Measurements from ENCODE around the gene KRTAP10-2. TPM values are rescaled to one million over a fixed set of nuclear protein-coding genes. Genes with fewer than 3 reads are reported as not detected.

Gene KRTAP10-2
- total RNA-seq, 2 experiments from 2014 or later = not detected

DNA sequence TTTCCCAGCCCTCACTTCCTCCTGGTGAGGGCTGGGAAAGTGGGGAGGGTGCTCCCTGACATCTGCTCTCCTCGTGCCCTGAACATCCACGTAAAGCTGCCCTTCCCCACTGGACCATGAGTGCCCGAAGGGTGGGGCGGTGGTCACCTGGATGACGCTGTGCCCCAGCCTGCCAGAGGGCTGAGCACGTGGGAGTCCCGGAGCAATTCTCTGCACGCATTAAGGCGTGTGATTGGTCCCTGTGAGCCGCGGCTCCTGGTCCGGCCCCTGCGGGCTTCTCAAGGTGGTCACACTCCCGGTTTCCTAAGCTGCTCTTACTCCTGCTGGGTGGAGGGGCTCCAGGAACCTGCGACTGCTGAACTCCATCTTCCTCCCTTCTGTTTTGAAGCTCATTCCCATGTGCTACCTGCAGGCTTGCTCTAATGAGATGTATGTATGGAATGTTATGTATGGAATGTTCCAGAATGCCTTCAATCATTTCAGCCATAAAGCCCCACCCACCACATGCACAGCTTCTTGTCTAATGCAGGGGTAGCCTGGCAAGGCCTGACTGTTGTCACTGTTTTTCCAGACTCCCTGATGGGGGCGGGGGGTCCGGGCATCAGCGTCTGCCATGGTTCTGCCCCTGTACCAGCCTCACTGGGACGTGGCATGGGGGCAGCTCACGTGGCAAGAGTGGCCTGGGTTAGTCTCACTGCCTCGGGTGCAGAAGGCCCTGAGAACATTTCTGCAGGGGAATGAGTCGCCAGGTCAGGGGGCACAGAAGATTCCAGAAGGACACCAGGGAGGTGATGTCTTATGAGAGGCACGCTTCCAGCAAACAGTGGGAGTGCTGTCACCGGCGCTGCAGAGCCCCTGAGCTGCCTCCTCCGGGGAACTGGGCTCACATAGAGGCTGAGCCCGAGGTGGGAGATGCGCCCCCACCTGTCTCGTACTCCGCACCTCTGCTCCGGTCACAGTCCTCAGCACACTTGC is 30.7 kb downstream of the KRTAP10-2 start:
- H3K4me2 ChIP-seq (ENCODE audit: low read length) = no peak overlapping the region
- no peaks in the 10 kb centered on the region for H3K4me1 ChIP-seq (ENCODE audit: insufficient read depth, low read length, poor library complexity, severe bottlenecking)
- POLR2A ChIA-PET = no interaction called here
- no peak overlapping the region for H3K27ac ChIP-seq (ENCODE audit: low read depth, low read length, poor library complexity, severe bottlenecking)
- no peaks in the 10 kb centered on the region; the same call in 1 of the 2 replicates for H3K9me3 ChIP-seq (ENCODE audit: low read length)
- TF ChIP-seq, protein P1, sequence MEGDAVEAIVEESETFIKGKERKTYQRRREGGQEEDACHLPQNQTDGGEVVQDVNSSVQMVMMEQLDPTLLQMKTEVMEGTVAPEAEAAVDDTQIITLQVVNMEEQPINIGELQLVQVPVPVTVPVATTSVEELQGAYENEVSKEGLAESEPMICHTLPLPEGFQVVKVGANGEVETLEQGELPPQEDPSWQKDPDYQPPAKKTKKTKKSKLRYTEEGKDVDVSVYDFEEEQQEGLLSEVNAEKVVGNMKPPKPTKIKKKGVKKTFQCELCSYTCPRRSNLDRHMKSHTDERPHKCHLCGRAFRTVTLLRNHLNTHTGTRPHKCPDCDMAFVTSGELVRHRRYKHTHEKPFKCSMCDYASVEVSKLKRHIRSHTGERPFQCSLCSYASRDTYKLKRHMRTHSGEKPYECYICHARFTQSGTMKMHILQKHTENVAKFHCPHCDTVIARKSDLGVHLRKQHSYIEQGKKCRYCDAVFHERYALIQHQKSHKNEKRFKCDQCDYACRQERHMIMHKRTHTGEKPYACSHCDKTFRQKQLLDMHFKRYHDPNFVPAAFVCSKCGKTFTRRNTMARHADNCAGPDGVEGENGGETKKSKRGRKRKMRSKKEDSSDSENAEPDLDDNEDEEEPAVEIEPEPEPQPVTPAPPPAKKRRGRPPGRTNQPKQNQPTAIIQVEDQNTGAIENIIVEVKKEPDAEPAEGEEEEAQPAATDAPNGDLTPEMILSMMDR (conservative IDR thresholded peaks at IDR 0.05; ENCODE audit: low read length) = no peak
- no peak for TF ChIP-seq EZH2phosphoT487 (IDR thresholded peaks at IDR 0.05; ENCODE audit: borderline replicate concordance, low read depth, low read length)
- H3K79me2 ChIP-seq (ENCODE audit: insufficient read depth, low read depth, low read length) = no peaks in the 10 kb centered on the region
- no peak overlapping the region for H2AFZ ChIP-seq (ENCODE audit: low read length)
- no TSS peak for BruUV-seq (replicated peaks)
- H3K36me3 ChIP-seq (ENCODE audit: insufficient read depth, low read length) = no peaks in the 10 kb centered on the region
- no peak for DNase-seq (ENCODE audit: low spot score)
- no peaks in the 10 kb centered on the region for H3K9me2 ChIP-seq (ENCODE audit: insufficient read depth, low read length)
- no peaks in the 10 kb centered on the region for H4K20me1 ChIP-seq (ENCODE audit: insufficient read depth, low read length)
- CTCF ChIA-PET (ENCODE audit: unreplicated experiment) = no interaction called here
- intact Hi-C loops (cut with micrococcal nuclease; ENCODE audit: unreplicated experiment) = no loop called here
- H3K4me3 ChIP-seq (ENCODE audit: low read depth, low read length, poor library complexity, severe bottlenecking) = no peak overlapping the region

DNA sequence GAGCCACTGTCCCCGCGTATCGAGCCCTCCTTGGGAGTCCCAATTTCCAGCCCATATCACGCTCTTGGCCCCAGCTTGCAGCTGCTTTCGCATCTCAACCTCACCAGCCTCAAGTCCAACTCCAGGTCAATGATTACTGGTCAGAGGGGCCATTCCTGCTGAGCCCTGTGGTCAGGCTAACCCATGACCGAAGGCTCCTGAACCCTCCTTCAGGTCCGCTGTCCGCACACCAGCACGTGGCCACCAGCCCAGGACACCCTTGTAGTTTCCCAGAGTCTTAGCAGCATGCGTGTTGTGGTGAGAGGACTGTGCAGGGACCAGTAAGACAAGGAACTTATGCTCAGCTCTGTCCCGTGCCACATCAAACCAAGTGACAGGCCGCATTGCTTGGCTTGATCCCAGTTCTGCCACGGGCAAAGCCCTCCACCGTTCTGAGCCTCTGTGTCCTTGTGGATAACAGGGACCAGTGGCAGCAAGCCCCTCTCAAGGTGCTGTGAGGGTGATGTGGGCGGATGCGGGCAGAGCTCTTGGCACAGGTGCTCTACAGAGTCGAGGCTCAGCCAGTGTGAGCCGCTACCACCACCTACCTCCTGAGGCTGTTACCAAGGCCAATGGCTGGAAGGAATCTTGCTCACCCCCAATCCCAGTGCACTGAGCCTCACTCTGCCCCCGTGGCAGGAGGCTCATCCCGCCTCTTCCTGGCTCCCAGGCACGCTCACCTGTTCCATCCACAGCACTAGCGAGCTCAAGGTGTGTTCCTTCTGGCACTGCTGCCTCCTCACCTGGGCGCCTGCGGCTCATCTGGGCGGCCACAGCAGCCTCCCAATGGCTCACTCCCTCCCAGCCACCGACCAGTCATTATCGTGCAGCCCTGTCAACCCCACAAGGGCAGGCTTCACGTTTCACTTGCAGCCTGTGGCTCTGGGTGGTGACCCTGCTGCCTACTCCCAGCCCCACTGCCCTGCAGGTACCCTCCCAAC is 31.7 kb downstream of the KRTAP10-2 start:
- TF ChIP-seq EZH2phosphoT487 (IDR thresholded peaks at IDR 0.05; ENCODE audit: borderline replicate concordance, low read depth, low read length) = no peak
- TF ChIP-seq, protein P1 (conservative IDR thresholded peaks at IDR 0.05; ENCODE audit: low read length) = no peak
- no peak for DNase-seq (ENCODE audit: low spot score)
- no peaks in the 10 kb centered on the region for H4K20me1 ChIP-seq (ENCODE audit: insufficient read depth, low read length)
- no TSS peak for BruUV-seq (replicated peaks)
- intact Hi-C loops (cut with micrococcal nuclease; ENCODE audit: unreplicated experiment) = no loop called here
- H2AFZ ChIP-seq (ENCODE audit: low read length) = no peak overlapping the region
- ChIA-PET POLR2A (no interaction called here), CTCF (ENCODE audit: unreplicated experiment) (no interaction called here)
- H3K36me3 ChIP-seq (ENCODE audit: insufficient read depth, low read length) = no peaks in the 10 kb centered on the region
- no peak overlapping the region for H3K4me2 ChIP-seq (ENCODE audit: low read length)
- H3K9me3 ChIP-seq (ENCODE audit: low read length) = no peaks in the 10 kb centered on the region; the same call in 1 of the 2 replicates
- no peaks in the 10 kb centered on the region for H3K4me1 ChIP-seq (ENCODE audit: insufficient read depth, low read length, poor library complexity, severe bottlenecking)
- no peaks in the 10 kb centered on the region for H3K79me2 ChIP-seq (ENCODE audit: insufficient read depth, low read depth, low read length)
- no peak overlapping the region for H3K27ac ChIP-seq (ENCODE audit: low read depth, low read length, poor library complexity, severe bottlenecking)
- H3K9me2 ChIP-seq (ENCODE audit: insufficient read depth, low read length) = no peaks in the 10 kb centered on the region
- H3K4me3 ChIP-seq (ENCODE audit: low read depth, low read length, poor library complexity, severe bottlenecking) = no peak overlapping the region
